ENCODE results near the gene GLIS1.

DNA sequence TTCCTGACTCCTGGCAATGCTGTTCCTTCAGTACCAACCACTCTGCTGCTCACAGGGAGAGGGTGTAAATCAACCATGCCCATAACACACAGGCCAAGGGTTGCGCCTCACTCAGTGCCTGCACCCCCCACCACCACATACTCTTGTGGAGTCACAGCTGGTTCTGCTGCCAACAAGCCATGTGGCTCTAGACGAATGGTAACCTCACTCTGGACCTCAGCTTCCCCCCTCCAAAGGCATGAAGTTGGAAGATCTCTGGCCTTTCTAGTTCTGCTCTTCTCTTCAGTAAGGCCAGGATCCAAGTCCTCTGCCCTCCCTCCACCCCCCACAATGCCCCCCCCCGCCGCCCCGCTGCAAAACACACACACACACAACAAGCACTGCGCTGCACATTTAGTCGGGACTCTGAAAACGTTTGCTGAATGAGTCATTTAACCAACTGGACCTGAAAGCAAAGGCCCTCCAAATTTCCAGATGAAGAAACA, 1.7 kb upstream of the GLIS1 start:
- TF ChIP-seq, protein P1, sequence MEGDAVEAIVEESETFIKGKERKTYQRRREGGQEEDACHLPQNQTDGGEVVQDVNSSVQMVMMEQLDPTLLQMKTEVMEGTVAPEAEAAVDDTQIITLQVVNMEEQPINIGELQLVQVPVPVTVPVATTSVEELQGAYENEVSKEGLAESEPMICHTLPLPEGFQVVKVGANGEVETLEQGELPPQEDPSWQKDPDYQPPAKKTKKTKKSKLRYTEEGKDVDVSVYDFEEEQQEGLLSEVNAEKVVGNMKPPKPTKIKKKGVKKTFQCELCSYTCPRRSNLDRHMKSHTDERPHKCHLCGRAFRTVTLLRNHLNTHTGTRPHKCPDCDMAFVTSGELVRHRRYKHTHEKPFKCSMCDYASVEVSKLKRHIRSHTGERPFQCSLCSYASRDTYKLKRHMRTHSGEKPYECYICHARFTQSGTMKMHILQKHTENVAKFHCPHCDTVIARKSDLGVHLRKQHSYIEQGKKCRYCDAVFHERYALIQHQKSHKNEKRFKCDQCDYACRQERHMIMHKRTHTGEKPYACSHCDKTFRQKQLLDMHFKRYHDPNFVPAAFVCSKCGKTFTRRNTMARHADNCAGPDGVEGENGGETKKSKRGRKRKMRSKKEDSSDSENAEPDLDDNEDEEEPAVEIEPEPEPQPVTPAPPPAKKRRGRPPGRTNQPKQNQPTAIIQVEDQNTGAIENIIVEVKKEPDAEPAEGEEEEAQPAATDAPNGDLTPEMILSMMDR (conservative IDR thresholded peaks at IDR 0.05; ENCODE audit: low read depth, low read length): no peak
- no peak for TF ChIP-seq EZH2 (IDR thresholded peaks at IDR 0.05; ENCODE audit: low read length, unreplicated experiment)
- no peak for TF ChIP-seq EZH2phosphoT487 (IDR thresholded peaks at IDR 0.05; ENCODE audit: borderline replicate concordance, low read length)
